WTC11 (cell line): ENCODE measurements around the gene COPE. TPM values are rescaled to one million over a fixed set of nuclear protein-coding genes. Genes with fewer than 3 reads are reported as not detected.

Experiments used
- ATAC-seq: fragments of 200-7000 bp; cut with Tn5 transposase; 2 replicates; pipeline ENCODE4 v1.10.0; 2021; ENCODE audit warnings: mild to moderate bottlenecking, moderate library complexity
- CTCF ChIA-PET: fragments of 300-600 bp; sonication (Branson Sonifier 250); formaldehyde crosslinking; loops from one replicate; lab custom pipeline; 2021; ENCODE audit warnings: antibody characterized with exemption; lab: Charles Lee
- POLR2A ChIA-PET: fragments of 350-600 bp; sonication (Branson Sonifier 250); formaldehyde crosslinking; loops from one replicate; lab custom pipeline; 2021; ENCODE audit warnings: antibody characterized with exemption; lab: Charles Lee
- DNase-seq: peaks from one replicate; pipeline ENCODE4 v3.0.0; 2021; ENCODE audit warnings: low spot score
- H3K27ac Mint-ChIP-seq: 2 replicates; pipeline ENCODE4 v1.8.0; 2021; ENCODE audit warnings: mixed read lengths
- H3K27me3 Mint-ChIP-seq: 2 replicates; pipeline ENCODE4 v1.8.0; 2021; ENCODE audit warnings: low read depth, mild to moderate bottlenecking, moderate library complexity, mixed read lengths
- H3K36me3 Mint-ChIP-seq: 2 replicates; pipeline ENCODE4 v1.8.0; 2021; ENCODE audit warnings: mixed read lengths
- H3K4me1 Mint-ChIP-seq: 2 replicates; pipeline ENCODE4 v1.8.0; 2022; ENCODE audit warnings: mixed read lengths
- H3K4me3 Mint-ChIP-seq: 2 replicates; pipeline ENCODE4 v1.8.0; 2021; ENCODE audit warnings: mild to moderate bottlenecking, moderate library complexity, mixed read lengths
- H3K9me3 Mint-ChIP-seq: 2 replicates; pipeline ENCODE4 v1.8.0; 2021; ENCODE audit warnings: mixed read lengths
- ATF6 ChIP-seq: sonication (generic); formaldehyde crosslinking; IDR thresholded peaks from 2 replicates; pipeline ENCODE4 v1.8.1; 2023; ENCODE audit warnings: mild to moderate bottlenecking, missing genetic modification reagents
- CBFB ChIP-seq: sonication (generic); formaldehyde crosslinking; IDR thresholded peaks from 2 replicates; pipeline ENCODE4 v1.8.1; 2022; ENCODE audit warnings: mild to moderate bottlenecking, low read depth, missing genetic modification reagents
- FOXK1 ChIP-seq: sonication (generic); formaldehyde crosslinking; IDR thresholded peaks from 2 replicates; pipeline ENCODE4 v1.8.0; 2022; ENCODE audit warnings: mild to moderate bottlenecking, moderate library complexity, missing genetic modification reagents
- SOX15 ChIP-seq: fragments of 250-450 bp; sonication (Bioruptor Pico); IDR thresholded peaks from 2 replicates; pipeline ENCODE4 v1.9.0; 2021; ENCODE audit warnings: mild to moderate bottlenecking
- ZNF138 ChIP-seq: sonication (generic); formaldehyde crosslinking; conservative IDR thresholded peaks from 2 replicates; pipeline ENCODE4 v1.8.1; 2022; ENCODE audit warnings: mild to moderate bottlenecking, moderate library complexity, missing genetic modification reagents
- ZNF232 ChIP-seq: sonication (generic); formaldehyde crosslinking; IDR thresholded peaks from 2 replicates; pipeline ENCODE4 v1.8.0; 2022; ENCODE audit warnings: mild to moderate bottlenecking, missing genetic modification reagents
- ZNF317 ChIP-seq: sonication (generic); formaldehyde crosslinking; IDR thresholded peaks from 2 replicates; pipeline ENCODE4 v1.8.1; 2023; ENCODE audit warnings: low read depth, mild to moderate bottlenecking, moderate library complexity, missing genetic modification reagents, borderline replicate concordance
- ZNF416 ChIP-seq: fragments of 250-450 bp; sonication (Bioruptor Pico); IDR thresholded peaks from 2 replicates; pipeline ENCODE4 v1.9.0; 2021; ENCODE audit warnings: mild to moderate bottlenecking, inconsistent platforms
- ZNF512 ChIP-seq: sonication (generic); formaldehyde crosslinking; IDR thresholded peaks from 2 replicates; pipeline ENCODE4 v1.8.1; 2022; ENCODE audit warnings: missing genetic modification reagents, borderline replicate concordance
- ZNF671 ChIP-seq: fragments of 250-450 bp; sonication (Bioruptor Pico); IDR thresholded peaks from 2 replicates; pipeline ENCODE4 v1.8.0; 2021; ENCODE audit warnings: mild to moderate bottlenecking
- total RNA-seq: library from RNA; stranded (reverse); gene quantifications from 3 replicates; pipeline ENCODE4 v1.2.3, GENCODE V29; 2021
- TF ChIP-seq, protein P1 (sequence below): sonication (generic); formaldehyde crosslinking; IDR thresholded peaks from 2 replicates; pipeline ENCODE4 v1.8.0; 2023; ENCODE audit warnings: missing genetic modification reagents, mild to moderate bottlenecking, borderline replicate concordance
- TF ChIP-seq, protein P2 (sequence below): sonication (generic); formaldehyde crosslinking; IDR thresholded peaks from 2 replicates; pipeline ENCODE4 v1.8.1; 2022; ENCODE audit warnings: mild to moderate bottlenecking, moderate library complexity, missing genetic modification reagents
- TF ChIP-seq, protein P3 (sequence below): sonication (generic); formaldehyde crosslinking; IDR thresholded peaks from 2 replicates; pipeline ENCODE4 v1.8.1; 2022; ENCODE audit warnings: low read depth, missing genetic modification reagents, borderline replicate concordance
- TF ChIP-seq, protein P4 (sequence below): fragments of 250-450 bp; sonication (Bioruptor Pico); IDR thresholded peaks from 2 replicates; pipeline ENCODE4 v1.8.0; 2021; ENCODE audit warnings: mild to moderate bottlenecking
- TF ChIP-seq, protein P5 (sequence below): sonication (generic); formaldehyde crosslinking; IDR thresholded peaks from 2 replicates; pipeline ENCODE4 v1.8.1; 2022; ENCODE audit warnings: low read depth, mild to moderate bottlenecking, moderate library complexity, missing genetic modification reagents, borderline replicate concordance

COPE gene
- total RNA-seq, 1 experiment from 2014 or later = 228 TPM

DNA sequence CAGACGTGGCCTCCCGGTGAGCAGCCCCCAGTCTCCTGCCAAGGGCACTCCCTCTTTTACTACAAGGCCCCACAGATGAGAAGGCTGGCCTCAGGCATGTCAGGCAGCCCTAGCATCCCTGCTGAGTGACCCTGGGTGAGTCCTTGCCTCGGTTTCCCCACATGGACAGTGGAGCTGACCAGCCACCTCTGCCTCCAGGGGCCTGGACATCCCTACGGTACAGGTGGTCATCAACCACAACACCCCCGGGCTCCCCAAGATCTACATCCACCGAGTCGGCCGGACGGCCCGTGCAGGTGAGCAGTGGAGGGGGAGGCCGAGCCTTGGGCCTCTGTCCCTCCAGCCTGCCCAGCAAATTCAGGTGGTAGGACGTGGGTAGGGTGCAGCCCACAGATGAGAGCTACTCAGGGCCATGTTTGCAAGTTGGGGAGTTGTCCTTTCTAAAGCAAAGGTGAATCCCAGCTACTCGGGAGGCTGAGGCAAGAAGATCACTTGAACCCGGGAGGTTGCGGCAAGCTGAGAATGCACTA is 5.6 kb upstream of the COPE start:
- H3K27ac Mint-ChIP-seq = no peak overlapping the region
- no peaks in the 10 kb centered on the region for H3K9me3 Mint-ChIP-seq
- peaks cover 26% of the 10 kb centered on the region for H3K36me3 Mint-ChIP-seq
- CTCF ChIA-PET = no interaction called here
- H3K27me3 Mint-ChIP-seq = no peaks in the 10 kb centered on the region
- H3K4me1 Mint-ChIP-seq = peaks cover 5% of the 10 kb centered on the region
- H3K4me3 Mint-ChIP-seq = no peak overlapping the region
- DNase-seq (no peak), ATAC-seq (no peak)
- TF ChIP-seq, protein P1, sequence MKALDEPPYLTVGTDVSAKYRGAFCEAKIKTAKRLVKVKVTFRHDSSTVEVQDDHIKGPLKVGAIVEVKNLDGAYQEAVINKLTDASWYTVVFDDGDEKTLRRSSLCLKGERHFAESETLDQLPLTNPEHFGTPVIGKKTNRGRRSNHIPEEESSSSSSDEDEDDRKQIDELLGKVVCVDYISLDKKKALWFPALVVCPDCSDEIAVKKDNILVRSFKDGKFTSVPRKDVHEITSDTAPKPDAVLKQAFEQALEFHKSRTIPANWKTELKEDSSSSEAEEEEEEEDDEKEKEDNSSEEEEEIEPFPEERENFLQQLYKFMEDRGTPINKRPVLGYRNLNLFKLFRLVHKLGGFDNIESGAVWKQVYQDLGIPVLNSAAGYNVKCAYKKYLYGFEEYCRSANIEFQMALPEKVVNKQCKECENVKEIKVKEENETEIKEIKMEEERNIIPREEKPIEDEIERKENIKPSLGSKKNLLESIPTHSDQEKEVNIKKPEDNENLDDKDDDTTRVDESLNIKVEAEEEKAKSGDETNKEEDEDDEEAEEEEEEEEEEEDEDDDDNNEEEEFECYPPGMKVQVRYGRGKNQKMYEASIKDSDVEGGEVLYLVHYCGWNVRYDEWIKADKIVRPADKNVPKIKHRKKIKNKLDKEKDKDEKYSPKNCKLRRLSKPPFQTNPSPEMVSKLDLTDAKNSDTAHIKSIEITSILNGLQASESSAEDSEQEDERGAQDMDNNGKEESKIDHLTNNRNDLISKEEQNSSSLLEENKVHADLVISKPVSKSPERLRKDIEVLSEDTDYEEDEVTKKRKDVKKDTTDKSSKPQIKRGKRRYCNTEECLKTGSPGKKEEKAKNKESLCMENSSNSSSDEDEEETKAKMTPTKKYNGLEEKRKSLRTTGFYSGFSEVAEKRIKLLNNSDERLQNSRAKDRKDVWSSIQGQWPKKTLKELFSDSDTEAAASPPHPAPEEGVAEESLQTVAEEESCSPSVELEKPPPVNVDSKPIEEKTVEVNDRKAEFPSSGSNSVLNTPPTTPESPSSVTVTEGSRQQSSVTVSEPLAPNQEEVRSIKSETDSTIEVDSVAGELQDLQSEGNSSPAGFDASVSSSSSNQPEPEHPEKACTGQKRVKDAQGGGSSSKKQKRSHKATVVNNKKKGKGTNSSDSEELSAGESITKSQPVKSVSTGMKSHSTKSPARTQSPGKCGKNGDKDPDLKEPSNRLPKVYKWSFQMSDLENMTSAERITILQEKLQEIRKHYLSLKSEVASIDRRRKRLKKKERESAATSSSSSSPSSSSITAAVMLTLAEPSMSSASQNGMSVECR (CRISPR knock-in tag) = no peak
- TF ChIP-seq ZNF138 (CRISPR knock-in tag) = no peak
- POLR2A ChIA-PET = no interaction called here

- H3K4me3 Mint-ChIP-seq = no peak overlapping the region
- no peaks in the 10 kb centered on the region; the same call in 1 of the 2 replicates for H3K27me3 Mint-ChIP-seq
- DNase-seq = no peak
- ChIA-PET CTCF (no interaction called here), POLR2A (no interaction called here)
- H3K36me3 Mint-ChIP-seq = peaks cover 25% of the 10 kb centered on the region
- H3K4me1 Mint-ChIP-seq = peaks cover 10% of the 10 kb centered on the region
- H3K9me3 Mint-ChIP-seq = no peaks in the 10 kb centered on the region
- ATAC-seq = no peak
- no peak overlapping the region for H3K27ac Mint-ChIP-seq
- TF ChIP-seq ATF6 (CRISPR knock-in tag) (no peak), ZNF317 (CRISPR knock-in tag) (no peak), FOXK1 (no peak), CBFB (no peak), ZNF232 (CRISPR knock-in tag) (no peak), ZNF512 (no peak), ZNF416 (CRISPR knock-in tag) (no peak), ZNF671 (CRISPR knock-in tag) (no peak), SOX15 (CRISPR knock-in tag) (no peak)
- TF ChIP-seq, protein P2, sequence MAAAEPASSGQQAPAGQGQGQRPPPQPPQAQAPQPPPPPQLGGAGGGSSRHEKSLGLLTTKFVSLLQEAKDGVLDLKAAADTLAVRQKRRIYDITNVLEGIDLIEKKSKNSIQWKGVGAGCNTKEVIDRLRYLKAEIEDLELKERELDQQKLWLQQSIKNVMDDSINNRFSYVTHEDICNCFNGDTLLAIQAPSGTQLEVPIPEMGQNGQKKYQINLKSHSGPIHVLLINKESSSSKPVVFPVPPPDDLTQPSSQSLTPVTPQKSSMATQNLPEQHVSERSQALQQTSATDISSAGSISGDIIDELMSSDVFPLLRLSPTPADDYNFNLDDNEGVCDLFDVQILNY (CRISPR knock-in tag) = no peak
- TF ChIP-seq, protein P3, sequence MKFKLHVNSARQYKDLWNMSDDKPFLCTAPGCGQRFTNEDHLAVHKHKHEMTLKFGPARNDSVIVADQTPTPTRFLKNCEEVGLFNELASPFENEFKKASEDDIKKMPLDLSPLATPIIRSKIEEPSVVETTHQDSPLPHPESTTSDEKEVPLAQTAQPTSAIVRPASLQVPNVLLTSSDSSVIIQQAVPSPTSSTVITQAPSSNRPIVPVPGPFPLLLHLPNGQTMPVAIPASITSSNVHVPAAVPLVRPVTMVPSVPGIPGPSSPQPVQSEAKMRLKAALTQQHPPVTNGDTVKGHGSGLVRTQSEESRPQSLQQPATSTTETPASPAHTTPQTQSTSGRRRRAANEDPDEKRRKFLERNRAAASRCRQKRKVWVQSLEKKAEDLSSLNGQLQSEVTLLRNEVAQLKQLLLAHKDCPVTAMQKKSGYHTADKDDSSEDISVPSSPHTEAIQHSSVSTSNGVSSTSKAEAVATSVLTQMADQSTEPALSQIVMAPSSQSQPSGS (CRISPR knock-in tag) = no peak
- TF ChIP-seq, protein P4, sequence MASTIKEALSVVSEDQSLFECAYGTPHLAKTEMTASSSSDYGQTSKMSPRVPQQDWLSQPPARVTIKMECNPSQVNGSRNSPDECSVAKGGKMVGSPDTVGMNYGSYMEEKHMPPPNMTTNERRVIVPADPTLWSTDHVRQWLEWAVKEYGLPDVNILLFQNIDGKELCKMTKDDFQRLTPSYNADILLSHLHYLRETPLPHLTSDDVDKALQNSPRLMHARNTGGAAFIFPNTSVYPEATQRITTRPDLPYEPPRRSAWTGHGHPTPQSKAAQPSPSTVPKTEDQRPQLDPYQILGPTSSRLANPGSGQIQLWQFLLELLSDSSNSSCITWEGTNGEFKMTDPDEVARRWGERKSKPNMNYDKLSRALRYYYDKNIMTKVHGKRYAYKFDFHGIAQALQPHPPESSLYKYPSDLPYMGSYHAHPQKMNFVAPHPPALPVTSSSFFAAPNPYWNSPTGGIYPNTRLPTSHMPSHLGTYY (CRISPR knock-in tag) = no peak
- TF ChIP-seq, protein P5, sequence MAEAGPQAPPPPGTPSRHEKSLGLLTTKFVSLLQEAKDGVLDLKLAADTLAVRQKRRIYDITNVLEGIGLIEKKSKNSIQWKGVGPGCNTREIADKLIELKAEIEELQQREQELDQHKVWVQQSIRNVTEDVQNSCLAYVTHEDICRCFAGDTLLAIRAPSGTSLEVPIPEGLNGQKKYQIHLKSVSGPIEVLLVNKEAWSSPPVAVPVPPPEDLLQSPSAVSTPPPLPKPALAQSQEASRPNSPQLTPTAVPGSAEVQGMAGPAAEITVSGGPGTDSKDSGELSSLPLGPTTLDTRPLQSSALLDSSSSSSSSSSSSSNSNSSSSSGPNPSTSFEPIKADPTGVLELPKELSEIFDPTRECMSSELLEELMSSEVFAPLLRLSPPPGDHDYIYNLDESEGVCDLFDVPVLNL = no peak
Observed at GRCh38 chr19:18922228-18922985, 3.2 kb upstream of the COPE start.
